Neuronal stem cell (in vitro differentiated cells): ENCODE data around the gene SLC16A4.

Experiments used
- DNase-seq: peaks from one replicate; pipeline ENCODE4 v3.0.0-alpha.2; 2013; ENCODE audit warnings: low spot score
- H2AFZ ChIP-seq: one replicate; pipeline ENCODE4 v1.6.1; 2013; ENCODE audit warnings: mild to moderate bottlenecking, low read length, inconsistent platforms
- H2AK5ac ChIP-seq: 2 replicates; pipeline ENCODE4 v1.6.1; 2013; ENCODE audit warnings: low read depth, mild to moderate bottlenecking, inconsistent platforms, low read length, moderate library complexity, mixed read lengths
- H2BK120ac ChIP-seq: 2 replicates; pipeline ENCODE4 v1.6.1; 2013; ENCODE audit warnings: low read depth, mild to moderate bottlenecking, inconsistent platforms, low read length, moderate library complexity, mixed read lengths
- H2BK12ac ChIP-seq: one replicate; pipeline ENCODE4 v1.6.1; 2013; ENCODE audit warnings: low read length, inconsistent platforms
- H2BK15ac ChIP-seq: 2 replicates; pipeline ENCODE4 v1.6.1; 2013; ENCODE audit warnings: mild to moderate bottlenecking, low read length, inconsistent platforms, mixed read lengths
- H2BK5ac ChIP-seq: one replicate; pipeline ENCODE4 v1.6.1; 2013; ENCODE audit warnings: inconsistent platforms, mild to moderate bottlenecking, low read length, moderate library complexity
- H3K14ac ChIP-seq: one replicate; pipeline ENCODE4 v1.6.1; 2013; ENCODE audit warnings: low read length, inconsistent platforms
- H3K18ac ChIP-seq: 2 replicates; pipeline ENCODE4 v1.6.1; 2013; ENCODE audit warnings: low read length, inconsistent platforms
- H3K23ac ChIP-seq: 2 replicates; pipeline ENCODE4 v1.6.1; 2013; ENCODE audit warnings: low read depth, mild to moderate bottlenecking, mixed read lengths, low read length, inconsistent platforms; ENCODE audit not compliant: poor library complexity
- H3K27ac ChIP-seq: replicated peaks from 3 replicates; pipeline ENCODE4 v1.5.1; 2013; ENCODE audit warnings: low read length, inconsistent platforms
- H3K27me3 ChIP-seq, 3 experiments: 2 replicates each; pipeline ENCODE4 v1.6.1; 2013; ENCODE audit warnings: low read length in 3 of 3, mild to moderate bottlenecking in 2 of 3, inconsistent platforms in 1 of 3, low read depth in 1 of 3, mixed read lengths in 1 of 3, moderate library complexity in 1 of 3; ENCODE audit not compliant: control insufficient read depth in 3 of 3, insufficient read depth in 3 of 3
- H3K36me3 ChIP-seq, 2 donors: replicated peaks in 1 of 2; 2 replicates each; pipeline ENCODE4 v1.6.1; 2013; ENCODE audit warnings: low read length in 2 of 2; ENCODE audit not compliant: control insufficient read depth in 2 of 2, insufficient read depth in 2 of 2
- H3K4ac ChIP-seq: 2 replicates; pipeline ENCODE4 v1.6.1; 2013; ENCODE audit warnings: inconsistent platforms, mild to moderate bottlenecking, low read length, moderate library complexity
- H3K4me1 ChIP-seq, 2 donors: 1 replicate in 1 of 2; 2 replicates in 1 of 2; pipeline ENCODE4 v1.6.1; 2013; ENCODE audit warnings: low read length in 2 of 2, low read depth in 1 of 2; ENCODE audit not compliant: control insufficient read depth in 2 of 2, insufficient read depth in 1 of 2
- H3K4me2 ChIP-seq: one replicate; pipeline ENCODE4 v1.6.1; 2013; ENCODE audit warnings: mild to moderate bottlenecking, low read length, inconsistent platforms; ENCODE audit not compliant: insufficient read depth, poor library complexity, severe bottlenecking
- H3K4me3 ChIP-seq, 2 donors: 2 replicates each; pipeline ENCODE4 v1.5.1; 2013; ENCODE audit warnings: low read length in 2 of 2, mild to moderate bottlenecking in 2 of 2, inconsistent platforms in 1 of 2, moderate library complexity in 1 of 2
- H3K79me1 ChIP-seq: one replicate; pipeline ENCODE4 v1.6.1; 2013; ENCODE audit warnings: low read depth, mild to moderate bottlenecking, inconsistent platforms, low read length, moderate library complexity
- H3K9ac ChIP-seq: one replicate; pipeline ENCODE4 v1.6.1; 2013; ENCODE audit warnings: mild to moderate bottlenecking, low read depth, low read length, inconsistent platforms; ENCODE audit not compliant: poor library complexity
- H3K9me3 ChIP-seq, 2 donors: replicated peaks in 1 of 2; 2 replicates each; pipeline versions ENCODE3 to v1.6.1; 2013; ENCODE audit warnings: low read length in 2 of 2, mild to moderate bottlenecking in 2 of 2, inconsistent platforms in 1 of 2, low read depth in 1 of 2, mixed read lengths in 1 of 2, moderate library complexity in 1 of 2; ENCODE audit not compliant: control insufficient read depth in 2 of 2, insufficient read depth in 1 of 2
- H4K8ac ChIP-seq: one replicate; pipeline ENCODE4 v1.6.1; 2013; ENCODE audit warnings: low read depth, mild to moderate bottlenecking, inconsistent platforms, low read length, moderate library complexity
- H4K91ac ChIP-seq: one replicate; pipeline ENCODE4 v1.6.1; 2013; ENCODE audit warnings: low read length, low read depth, mild to moderate bottlenecking, inconsistent platforms; ENCODE audit not compliant: poor library complexity
- WGBS, 2 donors: extraction: QIAGEN DNeasy Blood & Tissue Kit; methylation state at CpG; one replicate each; pipeline ENCODE4 v1.1.7; 2013; ENCODE audit warnings: missing lambda C conversion rate in 2 of 2, mixed read lengths in 1 of 2; ENCODE audit not compliant: insufficient read length in 2 of 2, insufficient replicate concordance in 1 of 2; ENCODE audit errors: extremely low coverage in 2 of 2; 5-methylcytosine and 5-hydroxymethylcytosine counted together

Gene SLC16A4

DNA sequence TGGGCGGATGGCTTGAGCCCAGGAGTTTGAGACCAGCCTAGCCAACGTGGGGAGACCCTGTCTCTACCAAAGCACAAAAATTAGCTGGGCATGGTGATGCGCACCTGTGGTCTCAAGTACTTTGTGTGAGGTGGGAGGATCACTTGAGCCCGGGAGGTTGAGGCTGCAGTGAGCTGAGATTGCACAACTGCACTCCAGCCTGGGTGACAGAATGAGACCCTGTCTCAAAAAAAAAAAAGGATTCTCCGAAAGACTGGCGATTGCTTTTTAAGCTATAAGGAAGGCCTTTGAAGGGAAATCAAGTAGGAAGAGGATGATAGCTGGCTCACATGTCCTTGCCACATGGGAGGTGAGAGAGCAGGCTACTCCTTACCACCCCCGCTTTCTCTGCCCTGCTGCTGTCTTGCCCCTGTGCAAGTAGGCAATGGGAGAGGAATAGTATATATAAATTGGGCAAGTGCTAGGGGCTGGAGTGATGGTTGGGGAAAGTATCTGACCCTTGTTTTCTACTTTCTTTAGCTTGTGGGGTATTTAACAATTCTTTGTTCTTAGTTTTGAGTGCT, 20.4 kb upstream of the SLC16A4 start:
- peaks cover 3% of the 10 kb centered on the region for H3K79me1 ChIP-seq
- no peak overlapping the region for H2BK5ac ChIP-seq
- no peak overlapping the region for H3K4ac ChIP-seq
- peaks cover 0 to under 1% of the 10 kb centered on the region in 2 donors for H3K36me3 ChIP-seq
- no peak for DNase-seq
- WGBS, 2 donors = no CpG with 5 or more reads among the region's 7 CpGs
- no peak overlapping the region for H4K91ac ChIP-seq
- H3K14ac ChIP-seq = no peak overlapping the region
- H3K4me2 ChIP-seq = no peak overlapping the region
- no peak overlapping the region for H2AFZ ChIP-seq
- no peak overlapping the region for H3K9ac ChIP-seq
- peaks cover 0 to 3% of the 10 kb centered on the region in 2 donors for H3K4me1 ChIP-seq
- no peak overlapping the region for H2BK120ac ChIP-seq
- H3K27me3 ChIP-seq = peaks cover 0 to 2% (median 0%) of the 10 kb centered on the region in 3 experiments
- no peak overlapping the region for H2AK5ac ChIP-seq
- no peaks in the 10 kb centered on the region for H3K9me3 ChIP-seq
- no peak overlapping the region for H3K4me3 ChIP-seq
- H2BK12ac ChIP-seq = no peak overlapping the region
- H3K23ac ChIP-seq = no peak overlapping the region
- no peak overlapping the region for H3K18ac ChIP-seq
- no peak overlapping the region for H4K8ac ChIP-seq
- H2BK15ac ChIP-seq = no peak overlapping the region
- H3K27ac ChIP-seq = no peak overlapping the region

DNA sequence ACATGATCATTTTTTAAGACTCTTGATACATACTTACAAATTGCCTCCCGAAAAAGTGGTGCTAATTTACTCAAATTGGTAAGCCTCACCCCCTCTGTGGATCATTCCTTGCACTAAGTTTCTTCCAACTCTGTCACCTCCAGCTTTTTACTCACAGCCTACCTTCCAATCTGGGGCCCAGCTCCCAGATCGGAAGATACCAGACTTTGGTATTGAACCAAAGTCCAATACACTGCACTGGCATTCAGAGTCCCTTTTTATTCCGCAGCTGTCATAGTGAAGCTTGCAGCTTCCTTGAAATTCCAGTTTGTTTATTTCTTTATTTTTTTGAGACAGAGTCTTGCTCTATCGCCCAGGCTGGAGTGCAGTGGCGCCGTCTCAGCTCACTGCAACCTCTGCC, 18.5 kb upstream of the SLC16A4 start:
- Histone ChIP-seq H3K4me1 (peaks cover 0 to 3% of the 10 kb centered on the region in 2 donors), H2BK5ac (no peak overlapping the region), H3K79me1 (peaks cover 3% of the 10 kb centered on the region), H3K27ac (no peak overlapping the region), H2BK12ac (no peak overlapping the region), H3K36me3 (peaks cover 0 to 18% of the 10 kb centered on the region in 2 donors), H3K9me3 (no peaks in the 10 kb centered on the region), H3K4me2 (no peak overlapping the region), H3K4ac (no peak overlapping the region), H3K14ac (no peak overlapping the region), H2BK120ac (no peak overlapping the region), H3K4me3 (no peak overlapping the region), H2AK5ac (no peak overlapping the region), H3K23ac (no peak overlapping the region), H3K9ac (no peak overlapping the region), H2BK15ac (no peak overlapping the region), H3K18ac (no peak overlapping the region), H3K27me3 (peaks cover 0 to 2% (median 0%) of the 10 kb centered on the region in 3 experiments), H4K8ac (no peak overlapping the region), H2AFZ (no peak overlapping the region), H4K91ac (no peak overlapping the region)
- DNase-seq = no peak
- no CpG with 5 or more reads among the region's 6 CpGs for WGBS, 2 donors

DNA sequence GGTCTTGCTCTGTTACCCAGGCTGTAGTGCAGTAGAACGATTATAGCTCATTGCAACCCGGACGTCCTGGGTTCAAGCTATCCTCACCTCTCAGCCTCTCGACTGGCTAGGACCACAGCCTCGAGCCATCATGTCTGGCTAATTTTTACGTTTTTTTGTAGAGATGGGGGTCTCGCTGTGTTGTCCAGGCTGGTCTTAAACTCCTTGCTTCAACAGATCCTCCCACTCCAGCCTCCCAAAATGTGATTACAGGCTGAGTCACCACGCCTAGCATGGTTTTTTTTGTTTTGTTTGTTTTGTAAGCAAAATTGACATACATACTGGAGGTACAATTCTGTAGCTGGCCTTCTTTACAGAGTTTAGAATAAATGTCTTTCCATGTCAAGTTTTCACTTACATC, 17.7 kb upstream of the SLC16A4 start:
- H3K4me1 ChIP-seq = peaks cover 0 to 3% of the 10 kb centered on the region in 2 donors
- H3K27ac ChIP-seq = no peak overlapping the region
- peaks cover 0 to 2% (median 0%) of the 10 kb centered on the region in 3 experiments for H3K27me3 ChIP-seq
- no peak overlapping the region for H4K91ac ChIP-seq
- H4K8ac ChIP-seq = no peak overlapping the region
- H2BK15ac ChIP-seq = no peak overlapping the region
- H3K14ac ChIP-seq = no peak overlapping the region
- H3K18ac ChIP-seq = no peak overlapping the region
- H2BK120ac ChIP-seq = no peak overlapping the region
- H2BK12ac ChIP-seq = no peak overlapping the region
- H3K36me3 ChIP-seq = peaks cover 2 to 27% of the 10 kb centered on the region in 2 donors
- H3K4ac ChIP-seq = no peak overlapping the region
- no CpG with 5 or more reads among the region's 8 CpGs for WGBS, 2 donors
- H2BK5ac ChIP-seq = no peak overlapping the region
- no peak overlapping the region for H3K9ac ChIP-seq
- no peak overlapping the region for H2AFZ ChIP-seq
- H3K23ac ChIP-seq = no peak overlapping the region
- no peak overlapping the region for H3K4me2 ChIP-seq
- peak overlapping the region in 1 of 2 donors; percentile 74 for H3K4me3 ChIP-seq
- H2AK5ac ChIP-seq = no peak overlapping the region
- DNase-seq = no peak
- H3K9me3 ChIP-seq = no peaks in the 10 kb centered on the region
- H3K79me1 ChIP-seq = peaks cover 3% of the 10 kb centered on the region

DNA sequence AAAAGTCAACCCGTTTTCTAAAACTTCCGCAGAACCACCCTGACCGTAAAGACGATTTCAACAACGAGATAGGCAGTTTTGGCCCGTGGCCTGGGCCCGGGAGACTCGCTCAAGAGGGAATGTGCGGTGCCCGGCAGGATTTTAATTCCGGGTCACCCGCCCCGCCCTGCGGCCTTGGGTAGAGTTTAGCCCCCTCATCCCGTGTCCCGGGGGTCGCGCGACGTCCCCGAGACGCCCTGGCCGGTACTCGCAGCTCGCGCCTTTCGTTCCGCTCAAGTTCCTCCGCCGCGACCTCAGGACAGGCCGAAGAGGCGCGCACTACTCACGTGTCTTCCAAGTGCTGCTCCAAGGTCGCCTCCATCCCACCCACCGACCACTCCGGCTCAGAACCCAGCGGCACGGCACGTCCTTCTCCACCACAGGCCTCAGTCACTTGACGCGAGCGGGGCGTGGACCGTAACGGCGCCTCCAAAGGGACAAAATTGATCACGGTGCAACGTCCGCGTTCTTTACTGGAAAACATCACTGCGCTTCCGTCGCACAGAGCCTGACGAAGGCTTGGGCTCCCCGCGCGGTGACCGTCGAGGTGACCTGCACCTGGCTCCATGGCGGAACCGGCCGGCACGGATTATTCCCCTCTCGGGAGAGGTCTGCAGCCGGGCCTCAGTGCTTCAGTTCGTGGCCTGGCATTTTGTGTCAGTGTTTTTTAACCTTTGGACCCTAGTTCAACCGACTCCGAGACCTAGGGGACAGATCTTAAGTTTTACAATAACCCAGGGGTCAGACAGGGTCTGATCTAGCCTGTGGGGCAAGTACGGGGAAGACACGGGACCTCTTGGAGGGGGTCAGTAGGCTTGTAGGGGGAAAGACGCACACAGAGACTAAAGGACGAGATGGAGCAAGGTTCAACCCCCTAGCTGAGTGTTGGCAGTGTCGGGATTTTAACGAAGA, 16.7 kb upstream of the SLC16A4 start, which contains the start of gene LAMTOR5:
Gene LAMTOR5 (minus strand): TSS at position 435 of the 951 bp plus-strand sequence. CDS start 74 bp downstream, at position 361.
- H2BK15ac ChIP-seq = no peak within 1 kb of the TSS
- H3K4ac ChIP-seq = no peak within 1 kb of the TSS
- H3K79me1 ChIP-seq = peaks cover 3% of the 10 kb centered on the region
- H3K9ac ChIP-seq = peak within 1 kb of the TSS; percentile 91
- H3K14ac ChIP-seq = peak within 1 kb of the TSS; percentile 39
- H4K91ac ChIP-seq = no peak within 1 kb of the TSS
- H3K9me3 ChIP-seq = no peaks in the 10 kb centered on the region
- H2AK5ac ChIP-seq = no peak within 1 kb of the TSS
- no peak within 1 kb of the TSS for H2BK5ac ChIP-seq
- DNase-seq = peak; percentile 86
- peak within 1 kb of the TSS; percentile 95 for H2AFZ ChIP-seq
- H3K18ac ChIP-seq = peak within 1 kb of the TSS; percentile 95
- peaks cover 0 to 3% of the 10 kb centered on the region in 2 donors for H3K4me1 ChIP-seq
- peak within 1 kb of the TSS; percentile 87 for H3K23ac ChIP-seq
- peaks cover 2 to 36% of the 10 kb centered on the region in 2 donors for H3K36me3 ChIP-seq
- H3K27ac ChIP-seq = peak within 1 kb of the TSS; percentile 26
- no peak within 1 kb of the TSS for H2BK12ac ChIP-seq
- no peak within 1 kb of the TSS for H2BK120ac ChIP-seq
- H3K27me3 ChIP-seq = peaks cover 0 to 2% (median 0%) of the 10 kb centered on the region in 3 experiments
- H4K8ac ChIP-seq = no peak within 1 kb of the TSS
- WGBS, 2 donors = no CpG with 5 or more reads among the region's 76 CpGs
- H3K4me3 ChIP-seq = peak within 1 kb of the TSS; percentile 74 to 98
- H3K4me2 ChIP-seq = peak within 1 kb of the TSS; percentile 95
